Gastroesophageal sphincter (tissue), 3 donors: Measurements from ENCODE around the gene REPS1.

ENCODE experiments used
- POLR2A ChIP-seq, 2 donors: fragments of 450-650 bp; IDR thresholded peaks; one replicate each; pipeline ENCODE4 v1.6.1; 2017; ENCODE audit warnings: antibody characterized with exemption in 2 of 2, mild to moderate bottlenecking in 2 of 2, moderate library complexity in 1 of 2
- POLR2AphosphoS5 ChIP-seq: sonication (generic); formaldehyde crosslinking; IDR thresholded peaks from one replicate; pipeline ENCODE4 v1.6.1; 2017; ENCODE audit warnings: antibody characterized with exemption
- TF ChIP-seq, protein P1 (sequence below), 4 experiments: fragments of 200-600 bp in 2 of 4; fragments of 450-650 bp in 2 of 4; sonication (generic) in 1 of 4; IDR thresholded peaks; one replicate each; pipeline ENCODE4 v1.5.1; 2017 to 2019; ENCODE audit warnings: antibody characterized with exemption in 4 of 4, mild to moderate bottlenecking in 2 of 4, moderate library complexity in 2 of 4

DNA sequence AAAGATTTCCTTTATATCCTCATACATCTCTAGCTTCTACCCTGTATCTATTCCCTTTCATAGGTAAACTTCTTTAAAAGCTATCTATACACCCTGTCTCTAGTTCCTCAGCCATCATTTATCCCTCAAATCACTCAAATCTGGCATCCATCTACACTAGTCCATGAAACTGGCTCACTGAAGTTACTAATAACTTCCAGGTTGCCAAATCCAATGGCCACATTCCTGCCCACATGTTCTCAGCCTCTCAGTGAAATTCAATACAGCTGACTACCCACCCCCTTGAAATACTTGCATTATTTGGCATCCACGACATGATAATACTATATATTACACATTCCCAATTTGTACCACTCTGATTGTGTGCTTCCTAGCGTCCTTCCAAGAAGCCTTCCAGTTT, 8.7 kb downstream of the REPS1 start:
- TF ChIP-seq, protein P1, sequence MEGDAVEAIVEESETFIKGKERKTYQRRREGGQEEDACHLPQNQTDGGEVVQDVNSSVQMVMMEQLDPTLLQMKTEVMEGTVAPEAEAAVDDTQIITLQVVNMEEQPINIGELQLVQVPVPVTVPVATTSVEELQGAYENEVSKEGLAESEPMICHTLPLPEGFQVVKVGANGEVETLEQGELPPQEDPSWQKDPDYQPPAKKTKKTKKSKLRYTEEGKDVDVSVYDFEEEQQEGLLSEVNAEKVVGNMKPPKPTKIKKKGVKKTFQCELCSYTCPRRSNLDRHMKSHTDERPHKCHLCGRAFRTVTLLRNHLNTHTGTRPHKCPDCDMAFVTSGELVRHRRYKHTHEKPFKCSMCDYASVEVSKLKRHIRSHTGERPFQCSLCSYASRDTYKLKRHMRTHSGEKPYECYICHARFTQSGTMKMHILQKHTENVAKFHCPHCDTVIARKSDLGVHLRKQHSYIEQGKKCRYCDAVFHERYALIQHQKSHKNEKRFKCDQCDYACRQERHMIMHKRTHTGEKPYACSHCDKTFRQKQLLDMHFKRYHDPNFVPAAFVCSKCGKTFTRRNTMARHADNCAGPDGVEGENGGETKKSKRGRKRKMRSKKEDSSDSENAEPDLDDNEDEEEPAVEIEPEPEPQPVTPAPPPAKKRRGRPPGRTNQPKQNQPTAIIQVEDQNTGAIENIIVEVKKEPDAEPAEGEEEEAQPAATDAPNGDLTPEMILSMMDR (IDR thresholded peaks at IDR 0.05) = no peak
- TF ChIP-seq POLR2A (IDR thresholded peaks at IDR 0.05) (no peak), POLR2AphosphoS5 (no peak)
